C4-2B (cell line): Measurements from ENCODE around the gene CDK3.

Source experiments
- CTCF ChIP-seq: fragments of 450-650 bp; conservative IDR thresholded peaks from 2 replicates; pipeline ENCODE4 v1.5.1; 2017; ENCODE audit warnings: mild to moderate bottlenecking
- ZFX ChIP-seq: fragments of 450-650 bp; IDR thresholded peaks from 2 replicates; pipeline ENCODE4 v1.6.1; 2017

- peak; percentile 78 for TF ChIP-seq CTCF
- no peak for TF ChIP-seq ZFX
These were observed at the start of gene CDK3 for GRCh38 chr17:76000755-76001521.
